ENCODE data around the gene EPHB1.
"Not testable (repeated sequence)": the region's sequence is repeated elsewhere in the genome, so short reads cannot be mapped to it uniquely, and the experiment has no call there.

EPHB1 gene

GRCh38 chr3:135066844-135067727 lies 272.0 kb downstream of the EPHB1 start:
- H3K9me3 ChIP-seq (ENCODE audit: control insufficient read depth, low read length); H3K4me3 ChIP-seq (ENCODE audit: insufficient read depth, low read depth, low read length); H3K36me3 ChIP-seq (ENCODE audit: control insufficient read depth, insufficient read depth, low read length); H3K4me1 ChIP-seq (ENCODE audit: control insufficient read depth, insufficient read depth, low read length); H3K27ac ChIP-seq (ENCODE audit: insufficient read depth, low read depth, low read length, poor library complexity, severe bottlenecking); H3K27me3 ChIP-seq (ENCODE audit: control insufficient read depth, insufficient read depth, low read length, poor library complexity, severe bottlenecking): not testable (repeated sequence)
- WGBS, 2 experiments = 85 to 88% methylated on average over 5 of the region's 5 CpGs

DNA sequence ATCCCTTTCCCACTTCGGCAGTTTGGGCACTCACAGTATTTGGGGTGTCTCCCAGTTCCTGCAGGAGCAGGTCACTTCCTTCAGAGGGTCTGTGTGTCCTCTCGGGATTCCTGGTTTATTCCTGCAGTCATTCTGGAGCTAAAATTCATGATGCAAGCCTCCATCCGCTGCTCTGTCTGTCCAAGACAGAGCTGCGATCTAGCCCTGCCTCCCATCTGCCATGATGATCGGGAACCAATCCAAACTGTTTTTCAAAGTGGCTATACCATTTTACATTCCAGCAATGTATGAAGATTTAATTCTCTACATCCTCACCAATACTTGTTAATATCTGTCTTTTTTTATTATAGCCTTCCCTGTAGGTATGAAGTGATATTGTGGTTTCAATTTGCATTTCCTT lies 273.0 kb downstream of the EPHB1 start:
- Histone ChIP-seq H3K27ac (ENCODE audit: insufficient read depth, low read depth, low read length, poor library complexity, severe bottlenecking) (no peak overlapping the region), H3K36me3 (ENCODE audit: control insufficient read depth, insufficient read depth, low read length) (no peaks in the 10 kb centered on the region), H3K9me3 (ENCODE audit: control insufficient read depth, low read length) (no peaks in the 10 kb centered on the region), H3K4me1 (ENCODE audit: control insufficient read depth, insufficient read depth, low read length) (no peaks in the 10 kb centered on the region), H3K4me3 (ENCODE audit: insufficient read depth, low read depth, low read length) (no peak overlapping the region), H3K27me3 (ENCODE audit: control insufficient read depth, insufficient read depth, low read length, poor library complexity, severe bottlenecking) (no peaks in the 10 kb centered on the region)
- 89 to 93% methylated on average over 5 of the region's 5 CpGs for WGBS, 2 experiments

DNA sequence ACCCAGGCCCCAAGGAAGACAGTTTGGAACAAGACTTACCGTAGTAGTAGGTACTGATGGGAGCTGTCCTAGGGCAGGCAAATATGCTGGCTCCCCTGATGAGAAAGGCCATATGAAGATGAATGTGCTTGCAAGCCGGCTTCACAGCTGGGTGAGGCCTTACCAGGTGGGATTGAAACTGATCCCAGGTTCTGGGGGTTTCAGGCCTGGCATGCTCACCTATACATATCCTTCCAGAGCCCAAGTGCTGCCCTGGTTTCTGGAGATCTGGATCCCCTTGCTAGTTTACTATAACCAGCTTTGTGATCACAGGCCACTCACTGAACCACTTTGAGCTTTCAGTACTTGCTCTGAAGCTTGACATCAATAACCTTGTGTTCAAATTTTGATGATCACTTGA lies 274.3 kb downstream of the EPHB1 start:
- H3K9me3 ChIP-seq (ENCODE audit: control insufficient read depth, low read length) = no peaks in the 10 kb centered on the region
- no peaks in the 10 kb centered on the region for H3K27me3 ChIP-seq (ENCODE audit: control insufficient read depth, insufficient read depth, low read length, poor library complexity, severe bottlenecking)
- H3K27ac ChIP-seq (ENCODE audit: insufficient read depth, low read depth, low read length, poor library complexity, severe bottlenecking) = no peak overlapping the region
- no peak overlapping the region for H3K4me3 ChIP-seq (ENCODE audit: insufficient read depth, low read depth, low read length)
- no peaks in the 10 kb centered on the region for H3K4me1 ChIP-seq (ENCODE audit: control insufficient read depth, insufficient read depth, low read length)
- no peaks in the 10 kb centered on the region for H3K36me3 ChIP-seq (ENCODE audit: control insufficient read depth, insufficient read depth, low read length)
- 89% methylated on average over 2 of the region's 2 CpGs for WGBS, 2 experiments

DNA sequence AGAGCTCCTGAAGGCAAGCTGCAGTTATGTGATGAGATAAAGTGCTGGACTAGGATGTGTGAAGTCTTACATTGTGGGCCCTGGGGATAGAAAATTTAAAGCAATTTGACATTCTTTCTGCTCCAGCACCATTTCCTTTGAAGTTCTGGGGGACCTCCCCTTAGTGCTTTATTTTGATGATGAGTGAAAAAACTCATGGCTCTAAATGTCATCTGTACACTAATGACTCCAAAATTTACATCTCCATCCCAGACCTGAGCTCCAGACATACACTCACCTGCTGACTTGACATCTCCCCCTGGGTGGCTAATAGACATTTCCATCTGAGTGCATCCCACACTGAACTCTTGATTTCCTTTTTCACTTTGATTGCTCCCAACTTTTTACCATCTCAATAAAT lies 276.4 kb downstream of the EPHB1 start:
- H3K27me3 ChIP-seq (ENCODE audit: control insufficient read depth, insufficient read depth, low read length, poor library complexity, severe bottlenecking) = no peaks in the 10 kb centered on the region
- H3K4me1 ChIP-seq (ENCODE audit: control insufficient read depth, insufficient read depth, low read length) = no peaks in the 10 kb centered on the region
- H3K9me3 ChIP-seq (ENCODE audit: control insufficient read depth, low read length) = no peaks in the 10 kb centered on the region
- no peak overlapping the region for H3K4me3 ChIP-seq (ENCODE audit: insufficient read depth, low read depth, low read length)
- no peaks in the 10 kb centered on the region for H3K36me3 ChIP-seq (ENCODE audit: control insufficient read depth, insufficient read depth, low read length)
- no peak overlapping the region for H3K27ac ChIP-seq (ENCODE audit: insufficient read depth, low read depth, low read length, poor library complexity, severe bottlenecking)

GRCh38 chr3:135072431-135072830 lies 277.4 kb downstream of the EPHB1 start:
- H3K4me3 ChIP-seq (ENCODE audit: insufficient read depth, low read depth, low read length) = no peak overlapping the region
- H3K9me3 ChIP-seq (ENCODE audit: control insufficient read depth, low read length) = no peaks in the 10 kb centered on the region
- H3K36me3 ChIP-seq (ENCODE audit: control insufficient read depth, insufficient read depth, low read length) = no peaks in the 10 kb centered on the region
- no peaks in the 10 kb centered on the region for H3K4me1 ChIP-seq (ENCODE audit: control insufficient read depth, insufficient read depth, low read length)
- WGBS, 2 experiments = 76% methylated on average over 5 of the region's 5 CpGs
- no peak overlapping the region for H3K27ac ChIP-seq (ENCODE audit: insufficient read depth, low read depth, low read length, poor library complexity, severe bottlenecking)
- no peaks in the 10 kb centered on the region for H3K27me3 ChIP-seq (ENCODE audit: control insufficient read depth, insufficient read depth, low read length, poor library complexity, severe bottlenecking)

DNA sequence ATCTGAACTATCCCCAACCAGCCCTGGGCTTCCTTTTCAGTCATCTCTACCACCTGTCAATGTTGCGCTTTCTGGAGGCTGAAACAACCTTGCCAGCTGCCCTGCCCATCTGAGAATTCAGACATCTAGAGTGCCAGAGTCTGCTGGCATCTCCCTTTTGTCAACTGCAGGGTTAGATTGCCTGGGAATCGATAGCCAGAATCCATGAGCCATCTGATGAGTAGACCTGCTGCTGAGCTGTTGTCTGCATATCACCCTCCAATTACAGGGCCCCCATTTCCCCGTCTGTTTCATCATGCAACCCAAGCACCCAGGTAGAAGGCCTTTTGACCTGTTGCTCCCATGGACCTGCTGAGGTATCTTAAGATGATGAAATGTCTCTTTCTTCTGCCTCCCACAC lies 280.1 kb downstream of the EPHB1 start:
- Histone ChIP-seq H3K27me3 (ENCODE audit: control insufficient read depth, insufficient read depth, low read length, poor library complexity, severe bottlenecking) (no peaks in the 10 kb centered on the region), H3K4me1 (ENCODE audit: control insufficient read depth, insufficient read depth, low read length) (no peaks in the 10 kb centered on the region), H3K36me3 (ENCODE audit: control insufficient read depth, insufficient read depth, low read length) (no peaks in the 10 kb centered on the region), H3K9me3 (ENCODE audit: control insufficient read depth, low read length) (no peaks in the 10 kb centered on the region), H3K27ac (ENCODE audit: insufficient read depth, low read depth, low read length, poor library complexity, severe bottlenecking) (no peak overlapping the region), H3K4me3 (ENCODE audit: insufficient read depth, low read depth, low read length) (no peak overlapping the region)
- WGBS, 2 experiments = 91 to 93% methylated on average over 3 of the region's 3 CpGs

- no peaks in the 10 kb centered on the region for H3K9me3 ChIP-seq (ENCODE audit: control insufficient read depth, low read length)
- no peaks in the 10 kb centered on the region for H3K36me3 ChIP-seq (ENCODE audit: control insufficient read depth, insufficient read depth, low read length)
- no peaks in the 10 kb centered on the region for H3K27me3 ChIP-seq (ENCODE audit: control insufficient read depth, insufficient read depth, low read length, poor library complexity, severe bottlenecking)
- H3K4me1 ChIP-seq (ENCODE audit: control insufficient read depth, insufficient read depth, low read length) = no peaks in the 10 kb centered on the region
- no peak overlapping the region for H3K27ac ChIP-seq (ENCODE audit: insufficient read depth, low read depth, low read length, poor library complexity, severe bottlenecking)
- H3K4me3 ChIP-seq (ENCODE audit: insufficient read depth, low read depth, low read length) = no peak overlapping the region
Observed at GRCh38 chr3:135076341-135076740, 281.3 kb downstream of the EPHB1 start.

DNA sequence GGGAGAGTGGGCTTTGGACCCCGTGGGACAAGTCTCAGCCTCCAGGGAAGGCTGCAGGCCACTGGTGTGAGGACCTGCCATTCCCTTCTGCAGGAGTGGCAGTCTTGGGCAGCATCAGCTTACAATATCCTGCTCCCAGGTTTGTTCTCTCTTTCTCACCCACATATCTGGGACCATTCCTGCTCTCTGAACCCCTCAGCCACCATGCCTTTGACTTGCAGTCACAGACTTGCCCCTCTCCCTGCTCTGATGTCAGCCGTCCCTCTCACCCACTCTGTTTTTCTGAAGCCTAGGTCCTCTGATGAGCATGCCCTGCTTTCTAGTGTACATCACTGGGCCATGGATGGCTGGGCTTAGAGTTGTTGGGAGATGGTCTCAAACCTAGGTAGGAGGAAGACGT lies 282.1 kb downstream of the EPHB1 start:
- WGBS, 2 experiments = 59 to 64% methylated on average over 3 of the region's 3 CpGs
- Histone ChIP-seq H3K27me3 (ENCODE audit: control insufficient read depth, insufficient read depth, low read length, poor library complexity, severe bottlenecking) (no peaks in the 10 kb centered on the region), H3K27ac (ENCODE audit: insufficient read depth, low read depth, low read length, poor library complexity, severe bottlenecking) (no peak overlapping the region), H3K36me3 (ENCODE audit: control insufficient read depth, insufficient read depth, low read length) (no peaks in the 10 kb centered on the region), H3K4me3 (ENCODE audit: insufficient read depth, low read depth, low read length) (no peak overlapping the region), H3K4me1 (ENCODE audit: control insufficient read depth, insufficient read depth, low read length) (no peaks in the 10 kb centered on the region), H3K9me3 (ENCODE audit: control insufficient read depth, low read length) (no peaks in the 10 kb centered on the region)

DNA sequence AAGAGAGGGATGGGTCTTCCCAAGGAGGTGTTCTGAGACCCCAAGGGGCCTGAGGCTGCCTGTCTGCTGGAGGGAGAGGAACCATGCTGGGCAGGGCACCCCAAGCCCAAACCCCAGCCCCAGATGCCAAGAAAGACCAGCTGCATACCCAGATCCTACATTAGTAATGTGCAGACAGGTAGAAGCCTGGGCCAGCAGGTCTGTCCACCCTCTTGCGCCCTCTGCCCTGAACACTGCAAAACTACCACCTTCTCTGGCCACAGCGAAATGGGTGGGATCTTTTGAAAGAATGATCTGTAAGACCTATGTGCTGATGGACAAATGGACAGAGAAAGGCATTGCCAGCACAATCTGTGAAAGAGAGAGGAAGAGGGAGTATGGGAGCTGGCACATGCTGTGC lies 283.2 kb downstream of the EPHB1 start:
- no peaks in the 10 kb centered on the region for H3K4me1 ChIP-seq (ENCODE audit: control insufficient read depth, insufficient read depth, low read length)
- no peaks in the 10 kb centered on the region for H3K9me3 ChIP-seq (ENCODE audit: control insufficient read depth, low read length)
- no peaks in the 10 kb centered on the region for H3K36me3 ChIP-seq (ENCODE audit: control insufficient read depth, insufficient read depth, low read length)
- 92 to 98% methylated on average over 2 of the region's 2 CpGs for WGBS, 2 experiments
- no peaks in the 10 kb centered on the region for H3K27me3 ChIP-seq (ENCODE audit: control insufficient read depth, insufficient read depth, low read length, poor library complexity, severe bottlenecking)
- no peak overlapping the region for H3K4me3 ChIP-seq (ENCODE audit: insufficient read depth, low read depth, low read length)
- no peak overlapping the region for H3K27ac ChIP-seq (ENCODE audit: insufficient read depth, low read depth, low read length, poor library complexity, severe bottlenecking)

GRCh38 chr3:135079095-135079494 lies 284.0 kb downstream of the EPHB1 start:
- 91 to 100% methylated on average over 3 of the region's 3 CpGs for whole genome bisulfite sequencing, 2 experiments
- no peaks in the 10 kb centered on the region for H3K4me1 ChIP-seq (ENCODE audit: control insufficient read depth, insufficient read depth, low read length)
- no peak overlapping the region for H3K4me3 ChIP-seq (ENCODE audit: insufficient read depth, low read depth, low read length)
- H3K9me3 ChIP-seq (ENCODE audit: control insufficient read depth, low read length) = no peaks in the 10 kb centered on the region
- no peaks in the 10 kb centered on the region for H3K27me3 ChIP-seq (ENCODE audit: control insufficient read depth, insufficient read depth, low read length, poor library complexity, severe bottlenecking)
- H3K27ac ChIP-seq (ENCODE audit: insufficient read depth, low read depth, low read length, poor library complexity, severe bottlenecking) = no peak overlapping the region
- H3K36me3 ChIP-seq (ENCODE audit: control insufficient read depth, insufficient read depth, low read length) = no peaks in the 10 kb centered on the region

DNA sequence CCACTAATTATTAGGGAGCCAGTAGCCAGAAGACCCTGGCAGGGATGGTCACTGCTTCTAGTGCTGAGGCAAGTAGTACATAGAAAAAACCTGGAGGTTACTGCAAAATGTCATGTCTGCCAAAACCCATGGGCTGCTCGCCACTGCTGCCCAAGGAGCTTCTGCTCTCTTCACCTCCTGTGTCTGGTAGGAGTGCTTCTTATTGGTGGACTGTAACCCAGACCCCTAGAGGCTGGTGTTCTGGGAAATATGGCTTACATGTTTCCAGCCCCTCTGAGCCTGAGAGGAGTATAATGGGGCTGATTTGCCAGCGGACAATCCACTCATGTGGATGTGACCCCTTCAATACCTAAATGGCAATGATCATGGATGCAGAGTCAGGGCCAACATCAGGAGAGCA lies 286.4 kb downstream of the EPHB1 start:
- Histone ChIP-seq H3K9me3 (ENCODE audit: control insufficient read depth, low read length) (no peaks in the 10 kb centered on the region), H3K27me3 (ENCODE audit: control insufficient read depth, insufficient read depth, low read length, poor library complexity, severe bottlenecking) (no peaks in the 10 kb centered on the region), H3K36me3 (ENCODE audit: control insufficient read depth, insufficient read depth, low read length) (no peaks in the 10 kb centered on the region), H3K27ac (ENCODE audit: insufficient read depth, low read depth, low read length, poor library complexity, severe bottlenecking) (no peak overlapping the region), H3K4me1 (ENCODE audit: control insufficient read depth, insufficient read depth, low read length) (no peaks in the 10 kb centered on the region), H3K4me3 (ENCODE audit: insufficient read depth, low read depth, low read length) (no peak overlapping the region)
- 96 to 97% methylated on average over 2 of the region's 2 CpGs for WGBS, 2 experiments
